Endothelial cell of umbilical vein (primary cell): ENCODE measurements around the gene EDA.

Experiments
- POLR2A ChIP-seq: IDR thresholded peaks from 2 replicates; pipeline ENCODE4 v1.6.1; 2012; ENCODE audit warnings: low read depth, mild to moderate bottlenecking, control low read depth, low read length
- POLR2AphosphoS5 ChIP-seq: IDR thresholded peaks from 2 replicates; pipeline ENCODE4 v1.6.1; 2012; ENCODE audit warnings: low read depth, mild to moderate bottlenecking, control low read depth, low read length, moderate library complexity; ENCODE audit not compliant: insufficient read depth

DNA sequence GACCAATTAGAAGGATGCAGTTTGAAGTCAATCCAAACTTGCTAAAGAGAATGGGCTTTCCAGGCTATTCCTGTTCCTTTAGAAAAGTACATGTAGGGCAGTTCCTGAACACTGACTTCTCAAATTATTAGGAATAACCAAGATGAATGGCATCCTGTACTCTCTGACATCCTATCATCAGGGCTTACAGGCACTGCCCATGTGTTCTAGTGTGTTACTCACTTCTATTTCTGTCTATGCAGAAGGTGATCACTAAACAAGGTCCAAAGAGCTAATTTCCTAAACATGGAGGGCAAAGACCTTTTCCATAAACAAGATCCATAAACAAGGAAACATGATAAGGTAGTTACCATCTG lies 380.2 kb downstream of the EDA start:
- TF ChIP-seq POLR2AphosphoS5: no peak
- no peak for TF ChIP-seq POLR2A
